GM12878 (cell line): ENCODE measurements around the gene C5orf15. TPM values are rescaled to one million over a fixed set of nuclear protein-coding genes. Genes with fewer than 3 reads are reported as not detected.

Experiments
- ATAC-seq: fragments of 200-7000 bp; cut with Tn5 transposase; 3 replicates; pipeline ENCODE4 v1.9.1; 2020; ENCODE audit warnings: mild to moderate bottlenecking, moderate library complexity
- BruUV-seq: library from RNA; stranded (reverse); fragments of 400-500 nt; replicated peaks from 2 replicates; lab custom pipeline; 2021; lab: Mats Ljungman, UMichigan
- CTCF ChIA-PET: fragments of 300-600 bp; sonication (Branson Sonifier 250); formaldehyde crosslinking; extraction: SDS; loops from one replicate; lab custom pipeline; 2021; ENCODE audit warnings: inconsistent platforms; lab: Yijun Ruan, JAX
- POLR2A ChIA-PET: fragments of 350-600 bp; formaldehyde crosslinking; extraction: SDS; loops from one replicate; lab custom pipeline; 2021; ENCODE audit warnings: inconsistent platforms; lab: Charles Lee
- RAD21 ChIA-PET: fragments of 300-600 bp; sonication (Branson Sonifier 250); formaldehyde crosslinking; loops from one replicate; lab custom pipeline; 2023; ENCODE audit warnings: antibody characterized with exemption; ENCODE audit not compliant: unreplicated experiment; lab: Charles Lee
- SMC1A ChIA-PET: fragments of 300-600 bp; sonication (Branson Sonifier 250); formaldehyde crosslinking; loops from one replicate; lab custom pipeline; 2023; ENCODE audit not compliant: unreplicated experiment, uncharacterized antibody; lab: Charles Lee
- DNase-seq: peaks from one replicate; pipeline ENCODE4 v3.0.0-alpha.2; 2011; ENCODE audit warnings: low read depth, low spot score
- FAIRE-seq: peaks from 3 replicates; lab custom pipeline; 2011; peaks lifted over from hg19 to GRCh38; lab: Jason Lieb, UNC
- H2AFZ ChIP-seq: 2 replicates; pipeline ENCODE4 v1.6.0; 2011; ENCODE audit warnings: low read depth, low read length, control low read depth; ENCODE audit not compliant: control insufficient read depth
- H3K27ac ChIP-seq: 2 replicates; pipeline ENCODE4 v1.5.1; 2011; ENCODE audit warnings: control low read depth; ENCODE audit not compliant: control insufficient read depth, insufficient read depth
- H3K27me3 ChIP-seq, 2 experiments: replicated peaks in 1 of 2; 2 replicates each; pipeline versions ENCODE4 v1.6.0 to v1.6.1; 2011; ENCODE audit warnings: low read length in 1 of 2; ENCODE audit not compliant: control insufficient read depth in 2 of 2, insufficient read depth in 2 of 2
- H3K36me3 ChIP-seq, 2 experiments: 2 replicates each; pipeline ENCODE4 v1.5.1; 2011; ENCODE audit warnings: low read length in 1 of 2; ENCODE audit not compliant: control insufficient read depth in 2 of 2, insufficient read depth in 2 of 2
- H3K4me1 ChIP-seq: 2 replicates; pipeline ENCODE4 v1.6.1; 2011; ENCODE audit warnings: mild to moderate bottlenecking, low read length, moderate library complexity, mixed read lengths; ENCODE audit not compliant: control insufficient read depth, insufficient read depth
- H3K4me2 ChIP-seq: 2 replicates; pipeline ENCODE4 v1.6.0; 2011; ENCODE audit warnings: control low read depth; ENCODE audit not compliant: control insufficient read depth, insufficient read depth
- H3K4me3 ChIP-seq: fragments of 200-600 bp; sonication (generic); 2 replicates; pipeline ENCODE4 v1.5.1; 2016
- H3K79me2 ChIP-seq: 2 replicates; pipeline ENCODE4 v1.6.0; 2011; ENCODE audit warnings: low read length; ENCODE audit not compliant: control insufficient read depth, insufficient read depth
- H3K9ac ChIP-seq: 2 replicates; pipeline ENCODE4 v1.8.0; 2011; ENCODE audit warnings: low read length, control low read depth, mixed read lengths; ENCODE audit not compliant: control insufficient read depth, insufficient read depth
- H3K9me3 ChIP-seq: replicated peaks from 3 replicates; pipeline ENCODE4 v1.5.1; 2011; ENCODE audit warnings: mild to moderate bottlenecking, low read length; ENCODE audit not compliant: control insufficient read depth, insufficient read depth
- H4K20me1 ChIP-seq: 2 replicates; pipeline ENCODE4 v1.6.0; 2011; ENCODE audit not compliant: control insufficient read depth, insufficient read depth
- BMI1 ChIP-seq: fragments of 450-650 bp; IDR thresholded peaks from 2 replicates; pipeline ENCODE4 v1.6.1; 2016; ENCODE audit warnings: mild to moderate bottlenecking, moderate library complexity, borderline replicate concordance
- CTCF ChIP-seq, 3 experiments: IDR thresholded peaks in 2 of 3; conservative IDR thresholded peaks in 1 of 3; 2 replicates each; pipeline ENCODE4 v1.5.1; 2011; ENCODE audit warnings: low read depth in 3 of 3, low read length in 3 of 3, mild to moderate bottlenecking in 3 of 3, control low read depth in 2 of 3, moderate library complexity in 2 of 3, inconsistent platforms in 1 of 3, mixed read lengths in 1 of 3; ENCODE audit not compliant: control insufficient read depth in 2 of 3, insufficient read depth in 1 of 3; ENCODE audit errors: extremely low read depth in 1 of 3
- ELK1 ChIP-seq: IDR thresholded peaks from 2 replicates; pipeline ENCODE4 v1.6.1; 2012; ENCODE audit warnings: low read depth, low read length, improper control_type of control experiment
- ESRRA ChIP-seq: IDR thresholded peaks from 2 replicates; pipeline ENCODE4 v1.6.1; 2012; ENCODE audit warnings: mild to moderate bottlenecking, low read length, improper control_type of control experiment
- HDGF ChIP-seq: fragments of 450-650 bp; IDR thresholded peaks from 2 replicates; pipeline ENCODE4 v1.6.1; 2016; ENCODE audit warnings: antibody characterized with exemption
- KAT2A ChIP-seq: conservative IDR thresholded peaks from 2 replicates; pipeline ENCODE4 v1.6.1; 2011; ENCODE audit warnings: low read depth, low read length; ENCODE audit not compliant: control insufficient read depth
- MYB ChIP-seq: fragments of 150-350 bp; IDR thresholded peaks from 2 replicates; pipeline ENCODE4 v1.6.1; 2014; ENCODE audit warnings: mild to moderate bottlenecking, low read depth, low read length, borderline replicate concordance
- NFYB ChIP-seq: IDR thresholded peaks from 2 replicates; pipeline ENCODE4 v1.6.1; 2011; ENCODE audit warnings: low read depth, mild to moderate bottlenecking, low read length, improper control_type of control experiment, moderate library complexity; ENCODE audit not compliant: insufficient read depth
- NKRF ChIP-seq: fragments of 450-650 bp; conservative IDR thresholded peaks from 2 replicates; pipeline ENCODE4 v1.6.1; 2017; ENCODE audit warnings: mild to moderate bottlenecking, moderate library complexity
- POLR2A ChIP-seq: IDR thresholded peaks from 2 replicates; pipeline ENCODE4 v1.6.1; 2011; ENCODE audit warnings: low read depth, mild to moderate bottlenecking, low read length
- POLR2AphosphoS5 ChIP-seq: IDR thresholded peaks from 2 replicates; pipeline ENCODE4 v1.6.1; 2011; ENCODE audit warnings: mild to moderate bottlenecking, low read length, inconsistent platforms
- TCF12 ChIP-seq: IDR thresholded peaks from 2 replicates; pipeline ENCODE4 v1.6.1; 2011; ENCODE audit warnings: low read depth, mild to moderate bottlenecking, low read length
- ZBTB11 ChIP-seq: fragments of 450-650 bp; formaldehyde crosslinking; IDR thresholded peaks from 2 replicates; pipeline ENCODE4 v1.5.0; 2022; ENCODE audit warnings: mild to moderate bottlenecking, missing genetic modification characterization
- WGBS: methylation state at CpG from one replicate; pipeline ENCODE4 v1.1.6; 2016; ENCODE audit warnings: low lambda C conversion rate; ENCODE audit not compliant: insufficient replicate concordance, insufficient coverage; ENCODE audit errors: missing lambda C conversion rate; 5-methylcytosine and 5-hydroxymethylcytosine counted together
- in situ Hi-C: fragments of 300-500 bp; cut with MboI; formaldehyde crosslinking; loops from 9 replicates; pipeline ENCODE4 v1.14.3; 2018; ENCODE audit warnings: mixed read lengths
- intact Hi-C: fragments of 100-400 bp; cut with micrococcal nuclease; formaldehyde crosslinking; loops from one replicate; pipeline ENCODE4 v1.14.2; 2022; ENCODE audit not compliant: unreplicated experiment
- polyA plus RNA-seq, 11 experiments: library from polyadenylated mRNA; depleted of rRNA in 4 of 11; unstranded in 6 of 11; stranded (reverse) in 5 of 11; fragments of >200 nt; fragmentation: Nextera tagmentation in 4 of 11; fragmentation: Illumina TruSeq in 1 of 11; extraction: Ambion mirVana in 4 of 11; extraction: Trizol in 1 of 11; gene quantifications; 1 replicate in 1 of 11; 2 replicates in 10 of 11; pipeline versions ENCODE4 v1.2.1 to v1.2.3, GENCODE V29; 2011 to 2016; ENCODE audit warnings: inconsistent platforms in 2 of 11, missing spikeins in 2 of 11, low read depth in 1 of 11
- total RNA-seq, 4 experiments: library from RNA; depleted of rRNA in 3 of 4; stranded (reverse); fragments of >200 nt in 3 of 4; fragmentation: Illumina TruSeq in 1 of 4; extraction: Trizol in 1 of 4; gene quantifications; 2 replicates each; pipeline versions ENCODE4 v1.2.1 to v1.2.3, GENCODE V29; 2013 to 2021

The C5orf15 gene
- total and polyA plus RNA-seq, 10 of the 15 experiments (the other 5 are each of a cell fraction or from before 2014, with no cell fraction given), result 21.7 to 69.6 (median 46.0) TPM

- TF ChIP-seq NKRF, result no peak
- no peak for TF ChIP-seq POLR2A
- TF ChIP-seq NFYB, result no peak
- no peak for TF ChIP-seq ESRRA
- no peak for TF ChIP-seq HDGF
Measured at GRCh38 chr5:133967124-133967523, 1.3 kb downstream of the C5orf15 start (continued).

- ChIA-PET SMC1A (interaction anchor here (0.9 to 1.2 kb wide), 2 partner anchors 9 to 31 kb away, joined by 3 to 6 read pairs; no protein-coding TSS in a partner anchor), CTCF (interaction anchor here (1.0 to 1.7 kb wide), 2 partner anchors 21 to 30 kb away, joined by 4 read pairs; no protein-coding TSS in a partner anchor), POLR2A (interaction anchor here (1.3 to 2.0 kb wide), 2 partner anchors 9 to 29 kb away, joined by 6 to 11 read pairs; no protein-coding TSS in a partner anchor), RAD21 (interaction anchor here (0.9 to 1.3 kb wide), 2 partner anchors 42 to 74 kb away, joined by 3 read pairs; no protein-coding TSS in a partner anchor)
- Histone ChIP-seq H4K20me1 (no peaks in the 10 kb centered on the region), H3K36me3 (no peaks in the 10 kb centered on the region), H2AFZ (no peak overlapping the region), H3K4me3 (no peak overlapping the region), H3K4me1 (no peaks in the 10 kb centered on the region), H3K4me2 (no peak overlapping the region), H3K9ac (no peak overlapping the region), H3K27me3 (no peaks in the 10 kb centered on the region), H3K27ac (no peak overlapping the region), H3K9me3 (no peaks in the 10 kb centered on the region; the same call in 1 of the 3 replicates), H3K79me2 (peaks cover 50% of the 10 kb centered on the region)
- in situ Hi-C loops, result no loop called here
- no peak for ATAC-seq
- 97% methylated on average over 10 of the region's 10 CpGs for WGBS
- no peak for DNase-seq
- intact Hi-C loops, result no loop called here
- no peak for FAIRE-seq
- no peak for TF ChIP-seq KAT2A
- no peak for TF ChIP-seq MYB
- TF ChIP-seq ELK1, result no peak
- TF ChIP-seq TCF12, result no peak
- no peak for TF ChIP-seq CTCF (IDR thresholded peaks at IDR 0.05 in 2 of 3, conservative IDR thresholded peaks at IDR 0.05 in 1 of 3; ENCODE audit: control insufficient read depth in 2 of 3, extremely low read depth in 1 of 3, insufficient read depth in 1 of 3, low read depth in 3 of 3, low read length in 3 of 3)
- no peak for TF ChIP-seq BMI1
- no peak for TF ChIP-seq ZBTB11 (CRISPR knock-in tag)
- TF ChIP-seq POLR2AphosphoS5, result no peak
- BruUV-seq, result no TSS peak
Measured at GRCh38 chr5:133966090-133966489, 2.3 kb downstream of the C5orf15 start.
